HepG2 (cell line): ENCODE results near the gene KDM4B. TPM values are rescaled to one million over a fixed set of nuclear protein-coding genes. Genes with fewer than 3 reads are reported as not detected.

Source experiments
- ATAC-seq: fragments of 200-7000 bp; cut with Tn5 transposase; 3 replicates; pipeline ENCODE4 v1.9.1; 2020; ENCODE audit warnings: mild to moderate bottlenecking, moderate library complexity
- BruUV-seq: library from RNA; stranded (reverse); fragments of 400-500 nt; replicated peaks from 2 replicates; lab custom pipeline; 2021; lab: Mats Ljungman, UMichigan
- CTCF ChIA-PET: fragments of 300-600 bp; formaldehyde crosslinking; extraction: SDS; loops from one replicate; lab custom pipeline; 2021; ENCODE audit warnings: low total read pairs, inconsistent platforms, low intra/inter-chr PET ratio; lab: Yijun Ruan, JAX
- POLR2A ChIA-PET: fragments of 350-600 bp; sonication (Branson Sonifier 250); formaldehyde crosslinking; loops from one replicate; lab custom pipeline; 2020; ENCODE audit warnings: antibody characterized with exemption, inconsistent platforms; lab: Yijun Ruan, JAX
- DNase-seq: peaks from one replicate; pipeline ENCODE4 v3.0.0-alpha.2; 2015; ENCODE audit warnings: low spot score
- FAIRE-seq: peaks from 3 replicates; lab custom pipeline; 2011; peaks lifted over from hg19 to GRCh38; lab: Jason Lieb, UNC
- H2AFZ ChIP-seq: one replicate; pipeline ENCODE4 v1.6.1; 2011; ENCODE audit warnings: low read length, inconsistent platforms
- H3K27ac ChIP-seq: fragments of 300-600 bp; 3 replicates; pipeline ENCODE4 v1.8.0; 2011; ENCODE audit warnings: mixed run types, mild to moderate bottlenecking, mixed read lengths, low read length, inconsistent platforms; ENCODE audit not compliant: insufficient read depth; ENCODE audit errors: extremely low read length
- H3K27me3 ChIP-seq, 2 experiments: fragments of 200-600 bp in 1 of 2; 2 replicates in 1 of 2; 3 replicates in 1 of 2; pipeline versions ENCODE4 v1.6.0 to v1.8.0; 2011; ENCODE audit warnings: low read length in 2 of 2, mild to moderate bottlenecking in 2 of 2, moderate library complexity in 2 of 2, inconsistent platforms in 1 of 2; ENCODE audit not compliant: insufficient read depth in 2 of 2, control insufficient read depth in 1 of 2
- H3K36me3 ChIP-seq, 2 experiments: fragments of 200-600 bp in 1 of 2; replicated peaks in 1 of 2; 2 replicates in 1 of 2; 3 replicates in 1 of 2; pipeline versions ENCODE4 v1.5.1 to v1.8.0; 2011; ENCODE audit warnings: low read length in 2 of 2, inconsistent platforms in 1 of 2; ENCODE audit not compliant: insufficient read depth in 2 of 2, control insufficient read depth in 1 of 2
- H3K4me1 ChIP-seq: 2 replicates; pipeline ENCODE4 v1.5.1; 2012; ENCODE audit warnings: low read length, inconsistent platforms; ENCODE audit not compliant: insufficient read depth
- H3K4me2 ChIP-seq: 2 replicates; pipeline ENCODE4 v1.6.0; 2011; ENCODE audit warnings: low read depth, low read length, inconsistent platforms
- H3K4me3 ChIP-seq, 3 experiments: fragments of 200-600 bp in 1 of 3; sonication (generic), shearing (Covaris generic) in 1 of 3; replicated peaks in 1 of 3; 2 replicates each; pipeline ENCODE4 v1.5.1; 2011 to 2016; ENCODE audit warnings: low read length in 3 of 3, inconsistent platforms in 2 of 3, low read depth in 2 of 3, mild to moderate bottlenecking in 2 of 3, control low read depth in 1 of 3, mixed read lengths in 1 of 3; ENCODE audit not compliant: insufficient read depth in 1 of 3
- H3K79me2 ChIP-seq: one replicate; pipeline ENCODE4 v1.6.1; 2011; ENCODE audit warnings: low read length, inconsistent platforms; ENCODE audit not compliant: insufficient read depth
- H3K9ac ChIP-seq: 2 replicates; pipeline ENCODE4 v1.6.0; 2011; ENCODE audit warnings: mild to moderate bottlenecking, low read depth, low read length, inconsistent platforms; ENCODE audit not compliant: insufficient read depth
- H3K9me3 ChIP-seq: 2 replicates; pipeline ENCODE4 v1.5.1; 2012; ENCODE audit warnings: mild to moderate bottlenecking, low read length
- H4K20me1 ChIP-seq: 2 replicates; pipeline ENCODE4 v1.6.0; 2011; ENCODE audit warnings: inconsistent platforms, mild to moderate bottlenecking, low read length, moderate library complexity; ENCODE audit not compliant: insufficient read depth
- MAX ChIP-seq: IDR thresholded peaks from 2 replicates; pipeline ENCODE4 v1.6.1; 2012; ENCODE audit warnings: inconsistent platforms
- MIXL1 ChIP-seq: IDR thresholded peaks from 2 replicates; pipeline ENCODE4 v1.6.1; 2016
- PRDM15 ChIP-seq: sonication (generic); formaldehyde crosslinking; IDR thresholded peaks from 2 replicates; pipeline ENCODE4 v1.4.0; 2020; ENCODE audit warnings: missing genetic modification reagents
- PRDM4 ChIP-seq: sonication (generic); formaldehyde crosslinking; IDR thresholded peaks from 2 replicates; pipeline ENCODE4 v1.9.0; 2021; ENCODE audit warnings: missing genetic modification reagents, borderline replicate concordance
- ZKSCAN5 ChIP-seq: sonication (generic); formaldehyde crosslinking; IDR thresholded peaks from 2 replicates; pipeline ENCODE4 v1.5.1; 2020; ENCODE audit warnings: mild to moderate bottlenecking, missing genetic modification reagents
- ZNF432 ChIP-seq: sonication (generic); formaldehyde crosslinking; IDR thresholded peaks from 2 replicates; pipeline ENCODE4 v1.5.0; 2020; ENCODE audit warnings: missing genetic modification reagents, mild to moderate bottlenecking, borderline replicate concordance
- ZNF674 ChIP-seq: sonication (generic); formaldehyde crosslinking; IDR thresholded peaks from 2 replicates; pipeline ENCODE4 v1.5.0; 2020; ENCODE audit warnings: low read depth, mild to moderate bottlenecking, missing genetic modification reagents
- ZNF792 ChIP-seq: IDR thresholded peaks from 2 replicates; pipeline ENCODE4 v1.6.1; 2016
- WGBS: methylation state at CpG from one replicate; pipeline ENCODE4 v1.1.6; 2017; ENCODE audit warnings: low lambda C conversion rate; 5-methylcytosine and 5-hydroxymethylcytosine counted together
- in situ Hi-C: cut with HindIII; loops from 2 replicates; pipeline ENCODE4 v1.10.0; 2017; ENCODE audit warnings: low pct_unique_long_range_greater_than_20kb; ENCODE audit not compliant: extremely low pct_ligation_motif_present
- intact Hi-C: fragments of 100-400 bp; cut with micrococcal nuclease; formaldehyde crosslinking; loops from one replicate; pipeline ENCODE4 v1.10.0; 2022; ENCODE audit not compliant: unreplicated experiment
- polyA plus RNA-seq, 8 experiments: library from polyadenylated mRNA; depleted of rRNA in 3 of 8; stranded (reverse) in 7 of 8; unstranded in 1 of 8; fragments of >200 nt; fragmentation: Illumina TruSeq in 4 of 8; extraction: Trizol in 4 of 8; gene quantifications; 2 replicates each; pipeline versions ENCODE4 v1.2.1 to v1.2.3, GENCODE V29; 2011 to 2016; ENCODE audit warnings: low read depth in 4 of 8, missing spikeins in 1 of 8, mixed read lengths in 1 of 8; ENCODE audit not compliant: insufficient read depth in 1 of 8
- total RNA-seq, 5 experiments: library from RNA; depleted of rRNA; stranded (reverse); fragments of >200 nt; fragmentation: Illumina TruSeq; extraction: Trizol; gene quantifications; 2 replicates each; pipeline ENCODE4 v1.2.3, GENCODE V29; 2016; ENCODE audit warnings: low read depth in 1 of 5

Gene KDM4B
- total and polyA plus RNA-seq, 2 of the 13 experiments (the other 11 are each of a cell fraction or from before 2014, with no cell fraction given) = 4.9 to 14.6 TPM

- FAIRE-seq = no peak
- no peak overlapping the region for H3K4me2 ChIP-seq
- TF ChIP-seq ZNF792 (CRISPR knock-in tag) (no peak), MIXL1 (CRISPR knock-in tag) (no peak), MAX (no peak), ZNF432 (CRISPR knock-in tag) (no peak), PRDM15 (CRISPR knock-in tag) (no peak), PRDM4 (no peak), ZNF674 (CRISPR knock-in tag) (no peak), ZKSCAN5 (CRISPR knock-in tag) (no peak)
- H3K79me2 ChIP-seq = no peaks in the 10 kb centered on the region
- in situ Hi-C loops = no loop called here
- no peak overlapping the region for H3K27ac ChIP-seq
- H4K20me1 ChIP-seq = no peaks in the 10 kb centered on the region
- WGBS = 66% methylated on average over 4 of the region's 4 CpGs
- ATAC-seq = no peak
- no peak overlapping the region for H3K4me3 ChIP-seq
- H3K36me3 ChIP-seq = no peaks in the 10 kb centered on the region
- no peaks in the 10 kb centered on the region for H3K4me1 ChIP-seq
- no peak overlapping the region for H3K9ac ChIP-seq
- no peak overlapping the region for H2AFZ ChIP-seq
- H3K27me3 ChIP-seq = no peaks in the 10 kb centered on the region
- no TSS peak for BruUV-seq
- CTCF ChIA-PET = no interaction called here
- intact Hi-C loops = no loop called here
- peaks cover 5% of the 10 kb centered on the region; the same call in 1 of the 2 replicates for H3K9me3 ChIP-seq
- DNase-seq = no peak
- POLR2A ChIA-PET = no interaction called here
These were observed 231.9 kb downstream of the KDM4B start for GRCh38 chr19:5200844-5201243.
